A549 (cell line): ENCODE measurements around the gene TMEM203. TPM values are rescaled to one million over a fixed set of nuclear protein-coding genes. Genes with fewer than 3 reads are reported as not detected.

Source experiments
- ATAC-seq, 2 experiments: fragments of 200-7000 bp in 1 of 2; fragments of >200 bp in 1 of 2; cut with Nextera tagmentation in 1 of 2; cut with Tn5 transposase in 1 of 2; 3 replicates each; pipeline versions ENCODE4 v1.8.0 to v1.9.1; 2018 to 2020; ENCODE audit warnings: mild to moderate bottlenecking in 1 of 2, moderate library complexity in 1 of 2
- CTCF ChIA-PET: fragments of 300-600 bp; sonication (Branson Sonifier 250); formaldehyde crosslinking; extraction: SDS; loops from one replicate; lab custom pipeline; 2021; ENCODE audit warnings: antibody characterized with exemption, inconsistent platforms; lab: Yijun Ruan, JAX
- POLR2A ChIA-PET: fragments of 350-600 bp; formaldehyde crosslinking; extraction: SDS; loops from one replicate; lab custom pipeline; 2021; ENCODE audit warnings: antibody characterized with exemption, inconsistent platforms; lab: Yijun Ruan, JAX
- DNase-seq, 2 experiments: peaks; one replicate each; pipeline versions ENCODE4 v3.0.0 to v3.0.0-alpha.2; 2011 to 2016; ENCODE audit warnings: low read depth in 1 of 2, low spot score in 1 of 2
- FAIRE-seq: peaks from 2 replicates; lab custom pipeline; 2011; peaks lifted over from hg19 to GRCh38; lab: Jason Lieb, UNC
- H3K27ac ChIP-seq, 2 experiments: fragments of >200 bp; sonication (Bioruptor Twin); formaldehyde crosslinking; 3 replicates each; pipeline ENCODE4 v1.5.1; 2016 to 2017
- H3K4me1 ChIP-seq: fragments of >200 bp; sonication (Bioruptor Twin); formaldehyde crosslinking; 3 replicates; pipeline ENCODE4 v1.6.1; 2016
- H3K4me2 ChIP-seq: fragments of >200 bp; sonication (Bioruptor Twin); formaldehyde crosslinking; 3 replicates; pipeline ENCODE4 v1.6.1; 2016
- H3K4me3 ChIP-seq: fragments of >200 bp; sonication (Bioruptor Twin); formaldehyde crosslinking; 3 replicates; pipeline ENCODE4 v1.5.1; 2016
- H3K9me3 ChIP-seq: fragments of >200 bp; sonication (Bioruptor Twin); formaldehyde crosslinking; 3 replicates; pipeline ENCODE4 v1.6.1; 2016
- ATOH8 ChIP-seq: fragments of 250-450 bp; sonication (Bioruptor Pico); IDR thresholded peaks from 2 replicates; pipeline ENCODE4 v1.5.0; 2020; ENCODE audit warnings: low read depth, mild to moderate bottlenecking, moderate library complexity
- CBX8 ChIP-seq: fragments of 200-600 bp; sonication (generic); IDR thresholded peaks from 2 replicates; pipeline ENCODE4 v1.6.1; 2016
- CEBPB ChIP-seq, 2 experiments: fragments of >200 bp in 1 of 2; sonication (Bioruptor Twin) in 1 of 2; formaldehyde crosslinking in 1 of 2; IDR thresholded peaks; 2 replicates each; pipeline ENCODE4 v1.6.1; 2012 to 2016
- CHD2 ChIP-seq: fragments of 150-350 bp; IDR thresholded peaks from 2 replicates; pipeline ENCODE4 v1.6.1; 2014; ENCODE audit warnings: low read length; ENCODE audit not compliant: partially characterized antibody
- CTCF ChIP-seq: fragments of >200 bp; sonication (Bioruptor Twin); formaldehyde crosslinking; IDR thresholded peaks from 3 replicates; pipeline ENCODE4 v1.5.1; 2016
- E2F6 ChIP-seq: IDR thresholded peaks from 2 replicates; pipeline ENCODE4 v1.6.1; 2012; ENCODE audit warnings: low read depth, borderline replicate concordance
- EHF ChIP-seq: fragments of 250-450 bp; sonication (Bioruptor Pico); IDR thresholded peaks from 2 replicates; pipeline ENCODE4 v1.5.0; 2020; ENCODE audit warnings: mild to moderate bottlenecking
- EP300 ChIP-seq, 2 experiments: fragments of >200 bp; sonication (Bioruptor Twin); formaldehyde crosslinking; IDR thresholded peaks; 2 replicates in 1 of 2; 3 replicates in 1 of 2; pipeline ENCODE4 v1.6.1; 2016 to 2017
- ESRRA ChIP-seq: fragments of 150-350 bp; IDR thresholded peaks from 2 replicates; pipeline ENCODE4 v1.6.1; 2014; ENCODE audit warnings: mild to moderate bottlenecking, low read length, borderline replicate concordance
- GATA3 ChIP-seq: IDR thresholded peaks from 2 replicates; pipeline ENCODE4 v1.6.1; 2012; ENCODE audit warnings: borderline replicate concordance
- HES2 ChIP-seq: fragments of >200 bp; sonication (Bioruptor Twin); formaldehyde crosslinking; IDR thresholded peaks from 2 replicates; pipeline ENCODE4 v1.6.1; 2016
- HEYL ChIP-seq: fragments of 250-450 bp; sonication (Bioruptor Pico); IDR thresholded peaks from 2 replicates; pipeline ENCODE4 v1.8.0; 2021; ENCODE audit warnings: mild to moderate bottlenecking, moderate library complexity
- HMGXB4 ChIP-seq: fragments of 250-450 bp; sonication (Bioruptor Pico); IDR thresholded peaks from 2 replicates; pipeline ENCODE4 v1.5.0; 2021; ENCODE audit warnings: mild to moderate bottlenecking, moderate library complexity, borderline replicate concordance
- HOXA7 ChIP-seq: fragments of 250-450 bp; sonication (Bioruptor Pico); IDR thresholded peaks from 2 replicates; pipeline ENCODE4 v1.5.0; 2020; ENCODE audit warnings: mild to moderate bottlenecking, moderate library complexity
- HOXB5 ChIP-seq: fragments of 250-450 bp; sonication (Bioruptor Pico); IDR thresholded peaks from 2 replicates; pipeline ENCODE4 v1.5.0; 2020; ENCODE audit warnings: mild to moderate bottlenecking, moderate library complexity
- JUN ChIP-seq, 2 experiments: fragments of >200 bp; sonication (Bioruptor Twin); formaldehyde crosslinking; IDR thresholded peaks; 2 replicates in 1 of 2; 3 replicates in 1 of 2; pipeline ENCODE4 v1.6.1; 2016 to 2017
- MAFK ChIP-seq: fragments of 450-650 bp; IDR thresholded peaks from 2 replicates; pipeline ENCODE4 v1.6.1; 2014; ENCODE audit not compliant: partially characterized antibody
- MAX ChIP-seq: IDR thresholded peaks from 2 replicates; pipeline ENCODE4 v1.6.1; 2012
- MYC ChIP-seq: IDR thresholded peaks from 2 replicates; pipeline ENCODE4 v1.6.1; 2012; ENCODE audit warnings: mild to moderate bottlenecking, inconsistent platforms, low read length, improper control_type of control experiment, borderline replicate concordance
- NFE2L2 ChIP-seq: fragments of 150-350 bp; conservative IDR thresholded peaks from 2 replicates; pipeline ENCODE4 v1.6.1; 2014; ENCODE audit warnings: low read length
- NPAS2 ChIP-seq: fragments of 250-450 bp; sonication (Bioruptor Pico); IDR thresholded peaks from 2 replicates; pipeline ENCODE4 v1.8.0; 2022; ENCODE audit warnings: mild to moderate bottlenecking, moderate library complexity, borderline replicate concordance
- POLR2A ChIP-seq: IDR thresholded peaks from 2 replicates; pipeline ENCODE4 v1.6.1; 2012; ENCODE audit warnings: mild to moderate bottlenecking, low read length
- POLR2AphosphoS2 ChIP-seq: conservative IDR thresholded peaks from 2 replicates; pipeline ENCODE4 v1.6.1; 2012; ENCODE audit warnings: low read length, improper control_type of control experiment, inconsistent platforms
- RAD21 ChIP-seq, 2 experiments: fragments of >200 bp in 1 of 2; sonication (Bioruptor Twin) in 1 of 2; formaldehyde crosslinking in 1 of 2; IDR thresholded peaks in 1 of 2; conservative IDR thresholded peaks in 1 of 2; 2 replicates in 1 of 2; 3 replicates in 1 of 2; pipeline ENCODE4 v1.6.1; 2012 to 2018; ENCODE audit warnings: inconsistent platforms in 1 of 2
- RARB ChIP-seq: fragments of 250-450 bp; sonication (Bioruptor Pico); IDR thresholded peaks from 2 replicates; pipeline ENCODE4 v1.8.0; 2021; ENCODE audit warnings: mild to moderate bottlenecking, moderate library complexity
- RNF2 ChIP-seq: fragments of 200-600 bp; sonication (generic); IDR thresholded peaks from 2 replicates; pipeline ENCODE4 v1.6.1; 2016; ENCODE audit warnings: low read depth, mild to moderate bottlenecking, antibody characterized with exemption, moderate library complexity, borderline replicate concordance
- TFCP2L1 ChIP-seq: fragments of 250-450 bp; sonication (Bioruptor Pico); IDR thresholded peaks from 2 replicates; pipeline ENCODE4 v1.5.0; 2021; ENCODE audit warnings: mild to moderate bottlenecking
- TP53 ChIP-seq: fragments of 250-450 bp; sonication (Bioruptor Pico); IDR thresholded peaks from 2 replicates; pipeline ENCODE4 v1.5.0; 2021; ENCODE audit warnings: mild to moderate bottlenecking, moderate library complexity
- USF2 ChIP-seq: fragments of 450-650 bp; IDR thresholded peaks from 2 replicates; pipeline ENCODE4 v1.6.1; 2014; ENCODE audit warnings: antibody characterized with exemption
- ZSCAN20 ChIP-seq: fragments of 250-450 bp; sonication (Bioruptor Pico); IDR thresholded peaks from 2 replicates; pipeline ENCODE4 v1.8.0; 2022; ENCODE audit warnings: mild to moderate bottlenecking, moderate library complexity
- WGBS: methylation state at CpG from one replicate; pipeline ENCODE4 v1.1.6; 2017; ENCODE audit errors: missing lambda C conversion rate; 5-methylcytosine and 5-hydroxymethylcytosine counted together
- polyA plus RNA-seq, 4 experiments: library from polyadenylated mRNA; depleted of rRNA in 3 of 4; stranded (reverse); fragments of >200 nt; fragmentation: RNase III in 1 of 4; extraction: RNeasy Plus Mini Kit Qiagen cat#74134 plus additional on column Dnase treatment in 1 of 4; gene quantifications; 2 replicates in 3 of 4; 3 replicates in 1 of 4; pipeline ENCODE4 v1.2.3, GENCODE V29; 2011 to 2017

Gene TMEM203
- polyA plus RNA-seq, 2 of the 4 experiments (the other 2 are of a cell fraction): 31.0 to 47.3 TPM

GRCh38 chr9:137159105-137160053, 46.1 kb downstream of the TMEM203 start:
- H3K4me3 ChIP-seq: no peak overlapping the region
- WGBS: 34% methylated on average over 14 of the region's 14 CpGs
- TF ChIP-seq NPAS2: no peak
- no peak for TF ChIP-seq RARB (CRISPR knock-in tag)
- no peak for TF ChIP-seq RAD21 (conservative IDR thresholded peaks at IDR 0.05 in 1 of 2, IDR thresholded peaks at IDR 0.05 in 1 of 2)
- TF ChIP-seq E2F6: no peak
- TF ChIP-seq CHD2: no peak
- no peak for TF ChIP-seq MYC
- no peak for TF ChIP-seq ATOH8 (CRISPR knock-in tag)
- TF ChIP-seq CBX8: no peak
- TF ChIP-seq HEYL (CRISPR knock-in tag): no peak
- no peak for TF ChIP-seq CEBPB (IDR thresholded peaks at IDR 0.05)
- TF ChIP-seq JUN (IDR thresholded peaks at IDR 0.05): no peak
- TF ChIP-seq TFCP2L1 (CRISPR knock-in tag): no peak
- TF ChIP-seq TP53 (CRISPR knock-in tag): no peak
- no peak for TF ChIP-seq HMGXB4 (CRISPR knock-in tag)
- TF ChIP-seq, all 56 proteins: peak for 0
- DNase-seq (no peak), FAIRE-seq (no peak), ATAC-seq (no peak; a peak in 1 of 6 replicates)
- no peak overlapping the region for H3K4me2 ChIP-seq
- no peaks in the 10 kb centered on the region for H3K9me3 ChIP-seq
- H3K4me1 ChIP-seq: peaks cover 25% of the 10 kb centered on the region
- ChIA-PET POLR2A (no interaction called here), CTCF (interaction anchor here (0.6 to 1.2 kb wide), 3 partner anchors 15 to 211 kb away, joined by 3 read pairs; no protein-coding TSS in a partner anchor)
- no peak overlapping the region for H3K27ac ChIP-seq

GRCh38 chr9:137158625-137159024, 46.8 kb downstream of the TMEM203 start:
- Histone ChIP-seq H3K4me3 (no peak overlapping the region), H3K4me1 (peaks cover 25% of the 10 kb centered on the region), H3K9me3 (no peaks in the 10 kb centered on the region), H3K27ac (no peak overlapping the region), H3K4me2 (no peak overlapping the region)
- no peak for FAIRE-seq
- no peak for DNase-seq
- ATAC-seq: no peak
- 46% methylated on average over 4 of the region's 4 CpGs for WGBS
- CTCF ChIA-PET: interaction anchor here (0.6 to 3.1 kb wide), 6 partner anchors 12 to 211 kb away, joined by 3 to 11 read pairs (median 3); partner anchors contain the start of gene LRRC26
- POLR2A ChIA-PET: no interaction called here
- no peak for TF ChIP-seq RNF2
- TF ChIP-seq POLR2AphosphoS2: no peak
- TF ChIP-seq GATA3: no peak
- TF ChIP-seq ATOH8 (CRISPR knock-in tag): no peak
- TF ChIP-seq RAD21 (conservative IDR thresholded peaks at IDR 0.05 in 1 of 2, IDR thresholded peaks at IDR 0.05 in 1 of 2): no peak
- TF ChIP-seq ESRRA: no peak
- TF ChIP-seq USF2: no peak
- no peak for TF ChIP-seq EHF
- TF ChIP-seq ZSCAN20: no peak
- no peak for TF ChIP-seq HOXA7 (CRISPR knock-in tag)
- TF ChIP-seq POLR2A: no peak
- no peak for TF ChIP-seq HES2
- TF ChIP-seq NFE2L2: no peak
- no peak for TF ChIP-seq HEYL (CRISPR knock-in tag)
- no peak for TF ChIP-seq MAX
- no peak for TF ChIP-seq CTCF
- no peak for TF ChIP-seq HOXB5 (CRISPR knock-in tag)
- TF ChIP-seq MAFK: no peak
- no peak for TF ChIP-seq EP300 (IDR thresholded peaks at IDR 0.05)
